ENCODE measurements around the gene CYP2A6.

CYP2A6 gene

DNA sequence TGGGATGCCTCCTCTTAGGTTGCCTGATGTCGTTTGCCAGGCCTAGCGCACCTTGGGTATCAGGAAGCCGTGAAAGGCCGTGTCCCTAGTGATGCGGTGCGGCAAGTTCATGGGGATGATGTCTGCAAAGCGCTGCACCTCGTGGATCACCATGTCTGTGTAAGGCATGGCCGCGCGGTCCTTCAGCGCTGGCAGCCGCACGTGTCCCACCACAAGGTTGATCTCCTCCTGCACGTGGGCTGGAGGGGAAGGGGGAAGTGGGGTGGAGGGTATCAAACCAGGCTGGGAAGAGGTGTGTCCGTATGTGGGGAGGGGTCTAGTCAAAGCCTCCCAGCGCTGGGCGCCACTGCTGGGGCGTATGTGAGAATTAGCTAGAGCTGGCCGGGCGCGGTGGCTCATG is 28.1 kb downstream of the CYP2A6 start:
- TF ChIP-seq, protein P1, sequence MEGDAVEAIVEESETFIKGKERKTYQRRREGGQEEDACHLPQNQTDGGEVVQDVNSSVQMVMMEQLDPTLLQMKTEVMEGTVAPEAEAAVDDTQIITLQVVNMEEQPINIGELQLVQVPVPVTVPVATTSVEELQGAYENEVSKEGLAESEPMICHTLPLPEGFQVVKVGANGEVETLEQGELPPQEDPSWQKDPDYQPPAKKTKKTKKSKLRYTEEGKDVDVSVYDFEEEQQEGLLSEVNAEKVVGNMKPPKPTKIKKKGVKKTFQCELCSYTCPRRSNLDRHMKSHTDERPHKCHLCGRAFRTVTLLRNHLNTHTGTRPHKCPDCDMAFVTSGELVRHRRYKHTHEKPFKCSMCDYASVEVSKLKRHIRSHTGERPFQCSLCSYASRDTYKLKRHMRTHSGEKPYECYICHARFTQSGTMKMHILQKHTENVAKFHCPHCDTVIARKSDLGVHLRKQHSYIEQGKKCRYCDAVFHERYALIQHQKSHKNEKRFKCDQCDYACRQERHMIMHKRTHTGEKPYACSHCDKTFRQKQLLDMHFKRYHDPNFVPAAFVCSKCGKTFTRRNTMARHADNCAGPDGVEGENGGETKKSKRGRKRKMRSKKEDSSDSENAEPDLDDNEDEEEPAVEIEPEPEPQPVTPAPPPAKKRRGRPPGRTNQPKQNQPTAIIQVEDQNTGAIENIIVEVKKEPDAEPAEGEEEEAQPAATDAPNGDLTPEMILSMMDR (IDR thresholded peaks at IDR 0.05): no peak

DNA sequence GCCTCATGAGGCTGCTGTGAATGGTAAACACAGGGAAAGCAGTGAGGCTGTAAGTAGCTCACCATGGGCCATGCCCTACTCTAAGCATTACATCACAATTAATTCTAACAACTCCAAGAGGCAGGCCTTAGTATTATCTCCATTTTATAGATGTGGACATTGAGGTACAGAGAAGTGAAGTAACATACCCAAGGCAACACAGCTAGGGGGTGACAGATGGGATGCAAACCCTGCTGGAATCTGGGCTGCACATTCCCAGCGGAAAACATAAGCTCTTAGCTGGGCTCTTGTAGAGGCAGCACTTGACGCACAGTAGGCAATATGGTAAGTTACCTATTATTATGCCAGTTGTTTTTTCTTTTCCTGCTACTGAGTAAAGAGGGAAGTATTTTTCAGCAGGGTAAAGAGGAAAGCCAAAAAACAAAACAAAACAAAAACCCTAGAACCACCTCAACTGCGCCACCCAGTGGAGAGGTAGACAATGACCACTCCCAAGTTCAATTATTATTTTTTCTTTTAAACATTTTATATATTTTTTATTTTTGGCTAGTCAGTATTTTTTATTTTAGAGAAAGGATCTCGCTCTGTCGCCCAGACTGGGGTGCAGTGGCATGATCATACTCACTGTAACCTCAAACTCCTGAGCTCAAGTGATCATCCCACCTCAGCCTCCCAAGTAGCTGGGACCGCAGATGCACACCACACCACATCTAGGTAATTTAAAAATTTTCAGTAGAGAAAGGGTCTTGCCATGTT is 30.6 kb downstream of the CYP2A6 start:
- TF ChIP-seq, protein P1 (IDR thresholded peaks at IDR 0.05): peak; percentile 38

DNA sequence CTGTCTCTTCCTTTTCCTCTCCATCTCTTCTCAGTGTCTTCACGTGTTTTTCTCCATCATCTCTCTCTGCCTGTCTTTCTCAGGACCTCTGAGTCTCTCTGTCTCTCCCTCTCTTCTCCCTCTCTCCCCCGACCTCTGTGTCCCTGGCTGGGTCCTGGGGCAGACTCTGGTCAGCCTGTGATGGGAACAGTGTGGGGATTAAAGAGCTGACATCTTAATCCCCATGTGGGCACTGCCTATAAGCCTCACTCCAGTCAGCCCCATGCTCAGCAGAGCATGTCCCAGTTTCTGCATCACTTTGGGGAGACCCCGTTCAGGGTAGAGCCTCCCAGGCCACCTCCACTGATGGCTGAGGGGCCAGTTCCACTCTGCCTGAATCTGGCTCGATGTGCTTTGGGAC is 35.0 kb downstream of the CYP2A6 start:
- TF ChIP-seq, protein P1 (IDR thresholded peaks at IDR 0.05): no peak

DNA sequence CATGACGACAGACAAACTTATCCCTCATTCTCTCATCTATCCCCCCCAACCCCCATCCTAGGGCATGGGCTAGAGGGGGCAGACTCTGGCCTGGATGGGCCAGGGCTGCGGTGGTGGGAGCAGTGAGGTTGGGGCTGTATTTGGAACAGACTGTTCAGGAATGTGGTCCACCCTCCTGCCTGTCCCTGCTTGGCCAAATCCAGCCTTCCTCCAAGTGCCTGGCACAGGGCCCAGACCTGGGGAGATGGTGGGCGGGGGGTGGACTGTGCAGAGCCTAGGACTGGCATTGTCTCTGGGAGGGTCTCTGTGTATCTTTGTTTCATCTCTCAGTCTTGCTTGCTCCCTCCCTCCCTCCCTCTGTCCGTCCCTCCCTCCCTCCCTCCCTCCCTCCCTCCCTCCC is 37.1 kb downstream of the CYP2A6 start:
- TF ChIP-seq, protein P1 (IDR thresholded peaks at IDR 0.05): no peak

DNA sequence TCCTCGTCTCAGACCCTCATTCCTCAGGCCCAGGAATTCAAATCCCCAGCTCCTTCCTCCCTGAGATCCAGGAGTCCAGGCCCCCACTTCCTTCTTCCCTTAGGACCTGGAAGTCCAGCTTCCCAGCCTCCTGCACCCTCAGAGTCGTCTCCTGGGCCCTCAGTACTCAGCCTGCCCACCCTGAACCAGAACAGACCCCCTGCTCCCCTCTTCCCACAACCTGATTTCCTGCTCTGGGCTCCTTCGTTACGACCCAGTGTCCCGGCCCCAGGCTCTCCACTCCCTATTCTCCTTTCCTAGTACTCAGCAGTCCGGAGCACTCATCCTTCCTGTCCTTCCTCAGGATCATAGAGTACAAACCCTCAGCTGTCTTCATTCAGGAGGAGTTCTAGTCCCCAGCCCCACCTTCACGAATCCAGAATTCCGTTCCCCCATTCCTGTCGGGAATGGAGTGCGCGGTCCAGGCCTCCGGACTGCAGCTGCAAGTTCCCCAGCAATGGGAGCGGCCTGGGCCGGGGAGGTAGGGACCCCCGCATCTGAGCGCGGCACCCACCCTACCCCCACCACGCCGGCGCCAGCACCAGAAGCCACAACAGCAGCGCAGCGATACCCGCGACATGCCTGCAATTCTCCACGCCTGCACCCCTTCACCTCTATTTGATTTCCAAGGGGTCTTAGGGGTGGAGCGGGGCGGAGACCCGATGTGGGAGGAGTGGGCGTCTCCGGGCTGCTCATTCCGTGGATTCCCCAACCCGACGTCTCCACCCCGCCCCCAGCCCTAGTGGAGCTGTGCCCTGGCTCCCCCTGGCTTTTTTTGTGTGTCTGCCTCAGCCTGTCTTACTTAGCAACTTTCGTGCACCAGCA is 38.5 kb downstream of the CYP2A6 start:
- TF ChIP-seq, protein P1 (IDR thresholded peaks at IDR 0.05): no peak

DNA sequence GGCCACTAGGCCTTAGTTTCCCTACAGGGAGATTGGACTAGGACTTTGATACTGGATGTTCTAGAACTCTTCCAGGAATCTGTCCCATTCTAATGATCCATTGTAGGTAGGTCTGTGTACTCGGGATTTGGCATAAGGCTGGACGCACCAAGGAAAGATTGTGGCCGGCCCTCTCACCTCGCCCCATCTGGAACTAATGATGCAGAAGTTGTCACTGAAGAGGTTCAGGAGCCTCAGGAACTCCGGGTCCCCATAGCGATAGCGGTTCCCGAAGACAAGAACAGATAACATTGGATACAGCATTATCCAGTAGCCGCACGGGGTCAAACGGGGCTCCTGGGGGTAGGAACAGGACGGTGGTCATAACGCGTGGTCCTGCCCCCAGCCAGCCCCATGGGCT is 40.1 kb downstream of the CYP2A6 start:
- TF ChIP-seq, protein P1 (IDR thresholded peaks at IDR 0.05): no peak

DNA sequence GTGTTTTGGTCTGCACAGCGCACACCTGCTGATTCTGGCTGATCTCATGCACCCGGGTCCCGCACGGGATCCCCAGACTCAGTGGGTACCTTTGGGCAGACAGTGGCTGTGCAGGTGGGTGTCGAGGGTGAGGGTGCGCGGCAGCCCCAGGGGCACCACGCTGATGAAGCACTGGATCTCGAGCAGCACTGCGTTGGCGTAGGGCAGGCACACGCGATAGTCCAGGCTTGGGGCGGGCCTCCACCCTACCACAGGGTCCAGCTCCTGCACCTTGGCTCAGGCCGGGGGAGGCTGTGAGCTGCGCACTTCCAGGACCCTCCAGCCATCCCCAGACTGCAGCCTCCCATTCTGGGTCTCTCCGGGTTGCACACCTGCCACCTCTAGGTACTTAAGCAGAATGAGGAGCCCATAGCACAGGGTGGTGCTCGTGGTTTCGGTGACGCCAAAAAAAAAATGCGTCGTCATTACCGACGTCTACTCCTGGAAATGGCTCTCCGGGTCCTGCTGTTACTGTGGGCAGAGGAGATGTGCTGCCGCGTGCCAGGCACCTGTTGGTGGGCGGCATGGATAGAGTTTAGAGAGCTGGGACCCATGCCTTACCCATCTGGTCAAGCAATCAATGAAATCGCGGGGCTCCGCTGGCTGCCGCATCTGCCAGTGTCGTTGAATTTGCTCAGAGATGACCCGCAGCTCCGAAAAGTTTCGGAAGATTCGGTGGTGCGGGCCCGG is 40.7 kb downstream of the CYP2A6 start:
- TF ChIP-seq, protein P1 (IDR thresholded peaks at IDR 0.05): no peak
